ENCODE results near the gene NRM.
"Not testable (repeated sequence)": the region's sequence is repeated elsewhere in the genome, so short reads cannot be mapped to it uniquely, and the experiment has no call there.

Gene NRM

GRCh38 chr6:30690403-30691207 lies at the start of gene NRM:
NRM (minus strand) TSS chr6:30690984; CDS start chr6:30690974, 10 bp downstream.
- peak; percentile 58 to 83 for DNase-seq

GRCh38 chr6:30740540-30740870 lies 49.7 kb upstream of the NRM start:
- DNase-seq: no peak

GRCh38 chr6:30738532-30738931 lies 47.7 kb upstream of the NRM start:
- DNase-seq: no peak

- DNase-seq: no peak
These were observed 45.0 kb upstream of the NRM start for GRCh38 chr6:30735668-30736314.

- DNase-seq: no peak
These were observed 41.6 kb upstream of the NRM start for GRCh38 chr6:30732237-30732943.

GRCh38 chr6:30730601-30731435 lies 40.0 kb upstream of the NRM start:
- peak; percentile 83 to 85 for DNase-seq

- no peak for DNase-seq
These were observed 37.3 kb upstream of the NRM start for GRCh38 chr6:30727920-30728553.

- no peak for DNase-seq
These were observed 36.0 kb upstream of the NRM start for GRCh38 chr6:30726506-30727413.

- DNase-seq: no peak
These were observed 35.1 kb upstream of the NRM start for GRCh38 chr6:30725713-30726505.

GRCh38 chr6:30724906-30725667 lies 34.3 kb upstream of the NRM start:
- DNase-seq: no peak

- DNase-seq: not testable (repeated sequence)
These were observed 33.3 kb upstream of the NRM start for GRCh38 chr6:30723843-30724741.

GRCh38 chr6:30723159-30723842 lies 32.5 kb upstream of the NRM start:
- not testable (repeated sequence) for DNase-seq

- DNase-seq: peak; percentile 74 to 81
These were observed 31.7 kb upstream of the NRM start for GRCh38 chr6:30722280-30723112.

- not testable (repeated sequence) for DNase-seq
These were observed 31.2 kb upstream of the NRM start for GRCh38 chr6:30722025-30722279.

- DNase-seq: peak; percentile 96 to 99
These were observed 30.6 kb upstream of the NRM start for GRCh38 chr6:30721198-30722024.

GRCh38 chr6:30720738-30721197 lies 30.0 kb upstream of the NRM start:
- DNase-seq: peak; percentile 53 to 64
